GM19372 (cell line): ENCODE results near the gene RPTOR.

Source experiments
- ATAC-seq: cut with Tn5 transposase; IDR thresholded peaks from one replicate; pipeline ENCODE4 v1.9.1; 2021; ENCODE audit warnings: mild to moderate bottlenecking, low read depth, moderate library complexity; ENCODE audit not compliant: unreplicated experiment

Gene RPTOR

DNA sequence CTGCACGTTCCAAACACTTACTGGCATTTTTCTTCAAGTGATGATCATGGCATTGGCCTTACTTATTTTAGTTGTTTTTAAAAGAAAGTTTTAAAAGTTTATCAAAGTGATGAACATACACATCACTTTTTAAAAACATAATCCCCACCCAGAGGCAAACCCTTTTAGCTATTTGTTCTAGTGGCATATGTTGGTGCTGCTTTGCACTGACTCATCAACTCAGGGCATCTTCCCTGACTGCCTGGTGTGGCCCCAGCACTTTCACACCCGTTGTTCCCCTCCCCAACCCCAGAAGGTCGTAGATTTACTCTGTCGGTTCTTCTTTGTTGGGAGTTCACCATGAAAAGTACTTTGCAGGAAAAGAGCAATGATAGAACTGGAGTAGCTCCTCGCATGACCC is 161.3 kb downstream of the RPTOR start:
- ATAC-seq: no peak

DNA sequence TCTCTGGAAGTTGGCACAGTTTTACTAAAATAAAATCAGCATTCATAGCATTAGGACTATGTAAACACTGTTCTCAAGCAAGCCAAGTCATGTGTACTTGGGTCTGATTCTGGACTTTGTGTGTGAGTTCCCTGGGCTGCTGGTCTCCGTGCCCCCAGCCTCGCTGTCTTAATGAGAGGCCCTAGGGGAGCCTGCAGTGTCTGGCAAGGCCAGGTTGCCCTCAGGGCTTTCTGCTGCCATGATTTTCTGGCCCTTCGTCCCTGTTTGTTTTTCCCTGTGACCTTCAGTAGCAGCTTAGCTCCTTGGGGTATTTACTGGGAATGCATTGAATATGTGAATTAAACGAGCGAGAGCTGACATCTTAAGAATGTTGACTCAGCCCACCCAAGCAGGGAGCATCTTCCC is 161.8 kb downstream of the RPTOR start:
- no peak for ATAC-seq

DNA sequence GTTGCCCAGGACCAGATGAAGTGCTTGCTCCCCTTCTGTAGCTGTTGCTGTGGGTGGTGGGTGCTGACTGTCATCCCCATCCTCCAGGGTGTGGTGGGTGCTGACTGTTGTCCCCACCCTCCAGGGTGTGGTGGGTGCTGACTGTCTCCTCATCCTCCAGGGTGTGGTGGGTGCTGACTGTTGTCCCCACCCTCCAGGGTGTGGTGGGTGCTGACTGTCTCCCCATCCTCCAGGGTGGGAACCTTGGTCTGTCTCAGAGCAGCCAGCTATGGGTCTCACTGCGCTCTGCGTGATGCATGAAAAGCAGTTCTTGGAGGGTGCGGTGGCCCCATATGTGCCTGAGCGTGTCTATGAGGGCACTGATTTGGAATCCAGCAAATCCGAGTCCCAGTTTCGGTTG is 163.8 kb downstream of the RPTOR start:
- ATAC-seq: no peak

DNA sequence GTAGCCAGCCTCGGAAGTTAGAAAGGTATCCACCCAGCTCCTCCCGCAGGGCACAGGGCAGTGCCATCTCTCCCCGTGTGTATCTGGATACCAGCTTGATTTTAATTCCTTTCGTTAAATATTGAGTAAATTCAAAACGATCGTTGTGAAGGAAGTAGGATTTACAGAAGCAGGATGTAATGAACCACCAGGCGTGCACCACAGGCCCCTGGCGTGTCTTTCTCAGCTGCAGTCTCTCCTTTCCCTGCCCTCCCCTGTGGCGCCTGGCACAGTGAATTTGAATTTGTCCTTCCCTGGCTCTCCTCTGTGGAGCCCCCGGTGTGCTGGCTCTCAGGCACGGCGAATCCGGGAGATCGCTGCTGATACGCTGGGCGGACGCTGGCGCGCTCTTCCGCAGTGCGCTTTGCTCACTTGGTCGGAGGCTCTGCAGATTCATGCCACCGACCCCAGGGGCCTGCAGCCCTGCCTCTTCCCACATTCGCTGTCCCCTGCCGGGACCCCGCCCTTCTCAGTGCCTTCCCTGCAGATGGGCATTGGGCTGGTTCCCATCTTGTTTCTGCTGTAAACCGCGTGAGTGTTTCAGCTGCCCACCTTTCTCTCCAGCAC is 164.6 kb downstream of the RPTOR start:
- no peak for ATAC-seq

DNA sequence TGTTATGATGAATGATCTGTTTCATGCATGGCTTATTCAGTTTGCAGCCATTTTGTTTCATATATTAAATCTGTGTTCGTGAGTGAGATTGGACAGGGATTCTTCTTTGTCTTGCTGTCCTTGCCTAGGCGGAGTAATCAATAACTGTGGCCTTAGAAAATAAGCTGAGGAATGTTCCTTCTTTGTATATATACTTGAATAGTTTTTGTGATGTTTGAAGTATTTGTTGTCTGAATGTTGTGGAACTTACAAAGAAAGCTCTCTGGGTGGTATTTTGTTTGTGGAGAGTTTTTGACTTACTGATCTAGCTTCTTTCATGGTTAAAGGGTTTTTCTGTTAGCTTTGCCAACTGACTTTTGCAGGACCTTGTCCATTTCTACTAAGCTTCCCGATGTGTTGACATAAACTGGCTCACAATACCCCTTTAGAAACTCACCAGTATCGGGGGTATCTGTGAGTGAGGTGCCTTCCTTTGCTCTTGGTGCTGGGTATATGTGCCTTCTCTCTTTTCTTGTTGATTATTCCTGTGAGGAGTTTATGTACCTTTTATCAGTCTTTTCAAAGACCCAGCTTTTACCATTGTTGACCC is 166.2 kb downstream of the RPTOR start:
- ATAC-seq: no peak

DNA sequence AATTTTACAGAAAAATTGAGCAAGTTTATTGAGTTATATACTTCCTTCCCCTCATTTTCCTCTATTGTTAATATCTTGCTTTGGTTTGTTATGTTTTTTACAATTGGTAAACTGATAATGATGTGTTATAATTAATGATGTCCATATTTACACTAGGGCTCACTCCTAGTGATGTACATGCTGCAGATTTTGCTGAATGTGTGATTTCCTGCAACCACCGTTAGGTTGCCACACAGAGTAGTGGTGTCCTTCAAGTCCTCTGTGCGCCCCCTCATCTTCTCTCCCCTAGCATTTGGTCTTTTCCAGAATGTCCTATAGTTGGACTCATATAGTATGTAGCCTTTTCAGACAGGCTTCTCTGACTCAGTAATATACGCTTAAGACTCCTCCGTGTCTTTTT is 167.5 kb downstream of the RPTOR start:
- no peak for ATAC-seq

DNA sequence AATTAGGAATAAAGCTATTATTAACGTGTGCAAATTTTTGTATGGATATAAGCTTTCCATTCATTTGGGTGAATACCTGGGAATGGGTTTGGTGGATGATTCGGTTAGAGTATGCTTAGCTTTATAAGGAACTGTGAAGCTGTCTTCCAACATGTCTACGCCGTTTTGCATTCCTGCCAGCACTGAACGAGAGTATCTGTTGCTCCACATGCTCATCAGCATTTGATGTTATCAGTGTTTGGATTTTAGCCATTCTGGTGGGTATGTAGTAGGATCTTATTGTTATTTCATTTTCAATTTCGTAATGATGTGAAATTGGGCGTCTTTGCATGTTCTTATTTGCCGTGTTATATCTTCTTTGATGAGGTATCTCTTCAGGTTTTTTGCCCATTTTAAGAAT is 168.0 kb downstream of the RPTOR start:
- no peak for ATAC-seq

DNA sequence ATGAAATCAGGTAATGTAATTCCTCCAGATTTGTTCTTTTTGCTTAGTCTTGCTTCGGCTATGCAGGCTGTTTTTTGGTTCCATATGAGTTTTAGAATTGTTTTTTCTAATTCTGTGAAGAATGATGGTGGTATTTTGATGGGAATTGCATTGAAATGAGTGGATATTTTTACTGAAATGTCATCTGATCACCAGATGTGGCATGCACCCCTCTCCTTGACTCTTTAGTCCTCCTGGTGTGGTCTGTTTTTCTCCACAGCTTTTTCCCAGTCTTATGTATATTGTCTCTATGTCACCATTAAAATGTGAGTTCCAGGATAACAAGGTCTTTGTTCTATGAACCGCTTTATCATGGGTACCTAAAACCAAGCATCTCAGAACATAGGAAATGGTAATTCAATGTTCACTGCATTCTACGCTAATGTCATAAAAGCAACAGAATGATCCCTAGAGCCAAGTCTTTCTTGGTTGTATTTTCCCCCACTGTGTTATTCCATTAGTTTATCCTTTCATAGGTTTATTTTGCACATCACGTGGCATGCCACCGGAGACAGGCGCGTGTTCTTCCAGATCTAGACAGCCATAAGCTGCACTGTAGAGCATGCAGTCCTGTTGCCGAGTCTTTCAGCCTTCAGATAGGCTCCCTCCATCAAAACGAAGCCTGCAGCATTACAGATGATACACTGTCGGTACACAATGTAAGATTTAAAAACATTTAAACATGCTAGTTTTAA is 172.5 kb downstream of the RPTOR start:
- no peak for ATAC-seq

DNA sequence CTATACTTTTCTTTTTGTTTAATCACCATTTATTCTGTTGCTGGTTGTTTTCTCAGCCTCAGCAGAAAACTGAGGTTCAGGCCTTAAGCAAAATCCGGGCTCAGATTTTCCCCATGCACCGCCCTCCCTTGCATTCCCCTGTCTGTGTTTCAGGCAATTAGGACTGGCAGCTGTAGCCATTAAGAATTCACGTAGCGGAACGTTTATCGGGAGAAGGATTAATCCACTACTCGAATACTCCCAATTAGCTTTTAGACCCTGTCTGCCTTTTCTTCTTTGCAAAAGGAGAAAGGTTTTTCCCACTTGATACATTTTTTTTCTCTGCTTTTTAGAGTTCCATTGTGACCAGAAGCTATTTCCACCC is 173.1 kb downstream of the RPTOR start:
- ATAC-seq: no peak

DNA sequence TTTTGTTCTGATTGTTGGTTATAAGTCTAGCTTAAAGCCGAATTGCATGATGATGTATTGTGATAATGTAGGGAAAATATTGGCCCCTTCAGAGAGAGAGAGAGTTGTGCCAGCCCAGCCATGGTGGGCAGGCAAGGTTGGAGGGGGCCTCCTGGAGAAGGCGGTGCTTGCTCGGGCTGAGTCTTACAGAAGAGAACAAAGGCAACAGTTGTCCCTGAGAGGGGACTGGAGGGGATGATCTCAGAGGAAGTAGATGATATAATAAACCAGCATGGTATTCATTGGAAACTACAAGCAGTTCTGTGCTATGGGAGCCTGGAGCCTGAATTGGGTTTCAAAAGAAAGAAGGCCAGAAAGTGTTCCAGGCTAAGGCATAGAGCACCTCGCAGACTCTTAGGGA is 173.8 kb downstream of the RPTOR start:
- ATAC-seq: no peak

DNA sequence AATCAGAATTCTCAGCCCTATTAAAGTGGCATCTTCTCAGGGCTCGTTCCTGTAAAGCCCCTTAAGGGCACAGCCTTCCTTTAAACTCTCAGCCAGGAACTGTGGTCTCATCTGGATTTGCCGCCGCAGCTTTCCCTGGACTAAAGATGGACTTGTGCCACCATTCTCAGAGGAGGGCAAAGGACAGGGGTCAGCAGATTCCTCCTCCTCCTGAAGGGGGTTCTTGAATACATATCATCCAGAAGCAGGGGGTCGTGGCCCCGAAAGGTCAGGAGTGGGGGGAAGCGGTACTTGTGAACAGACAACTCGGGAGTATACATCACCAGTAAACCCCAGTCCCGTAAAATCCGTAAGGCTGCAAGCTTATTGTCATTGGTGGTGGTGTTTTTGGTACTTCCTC is 174.8 kb downstream of the RPTOR start:
- no peak for ATAC-seq

DNA sequence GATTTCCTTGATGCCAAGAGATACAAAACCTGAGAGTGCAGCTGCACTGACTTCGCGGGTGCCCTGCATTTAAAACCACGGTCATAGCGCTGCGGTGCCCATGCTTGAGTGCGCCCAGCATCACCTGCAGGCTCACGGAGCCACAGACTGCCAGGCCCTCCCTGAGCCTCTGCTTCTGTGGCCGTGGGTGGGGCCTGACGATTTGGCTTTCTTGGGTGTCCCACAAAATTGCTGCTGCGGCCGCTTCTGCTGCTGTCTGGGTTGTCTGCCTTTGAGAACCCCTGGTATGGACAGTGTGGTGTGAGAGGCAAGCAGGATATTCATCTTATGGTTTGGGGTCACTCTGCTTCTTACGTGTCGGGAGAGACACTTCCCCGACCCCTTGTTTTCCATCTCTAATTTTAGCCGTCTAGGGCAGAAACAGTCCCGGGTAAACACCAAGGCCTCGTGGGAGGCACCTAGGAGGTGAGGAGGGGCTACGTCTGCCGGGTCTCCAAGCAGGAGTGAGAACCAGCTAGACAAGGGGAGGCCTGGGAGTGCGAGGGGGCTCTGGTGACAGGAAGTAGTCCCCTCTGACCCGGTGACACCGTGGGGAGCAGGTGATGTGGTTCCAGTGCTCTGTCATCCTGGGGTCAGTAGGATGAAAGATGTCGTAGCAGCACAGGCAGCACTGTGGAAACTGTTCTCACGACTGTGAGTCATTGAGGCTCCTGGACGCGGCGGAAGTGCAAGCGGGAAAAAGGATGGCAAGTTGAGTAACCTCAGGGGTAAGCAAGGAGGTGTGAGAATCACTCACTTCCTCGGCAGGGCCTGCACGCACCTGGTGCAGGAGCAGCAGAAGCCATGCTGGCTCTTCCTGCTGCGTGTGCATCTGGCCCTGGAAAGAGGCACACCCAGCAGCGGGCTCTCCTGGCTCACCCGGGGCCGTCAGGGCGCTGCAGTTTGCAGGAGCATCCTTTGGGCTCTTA is 176.3 kb downstream of the RPTOR start:
- no peak for ATAC-seq

DNA sequence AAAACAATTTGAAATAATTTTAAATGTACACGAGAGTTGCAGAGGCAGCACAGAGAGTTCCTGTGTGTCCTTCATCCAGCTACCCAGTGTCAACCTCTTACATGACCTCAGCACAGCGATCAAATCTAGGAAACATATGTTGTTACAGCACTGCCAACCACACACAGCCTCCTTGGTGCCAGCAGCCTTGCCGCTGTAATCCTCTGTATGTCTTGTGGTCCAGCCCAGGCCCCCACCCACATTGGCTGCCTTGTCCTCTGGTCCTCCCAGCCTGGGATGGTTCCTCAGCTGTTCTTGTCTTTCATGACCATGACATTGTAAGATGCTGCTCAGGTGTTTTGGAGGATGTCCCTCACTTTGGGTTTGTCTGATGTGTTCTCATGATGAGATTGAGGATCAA is 178.0 kb downstream of the RPTOR start:
- ATAC-seq: no peak

DNA sequence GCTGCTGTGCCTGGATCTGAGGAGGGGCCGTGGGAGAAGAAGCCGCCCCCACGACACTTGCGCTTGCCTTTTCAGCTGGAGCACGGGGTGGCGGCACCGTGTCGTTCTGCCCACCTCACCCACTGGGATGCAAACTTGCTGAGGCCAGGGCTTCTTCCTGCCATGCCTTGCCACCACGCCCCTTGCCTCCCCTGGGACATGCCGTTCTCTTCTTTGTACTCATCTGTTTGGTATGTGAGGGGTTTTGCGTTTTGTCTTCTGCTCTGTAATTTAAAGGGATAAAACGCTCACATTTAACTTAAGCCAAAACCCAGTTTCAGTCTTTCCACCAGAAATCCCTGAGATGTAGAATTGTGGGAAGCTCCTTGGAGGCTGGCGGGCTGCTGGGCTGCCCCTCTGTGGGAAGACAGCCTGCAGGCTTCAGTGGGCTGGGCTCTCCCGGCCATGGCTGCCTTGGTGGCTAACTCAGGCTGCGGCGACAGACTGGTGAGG is 180.2 kb downstream of the RPTOR start:
- ATAC-seq: no peak

DNA sequence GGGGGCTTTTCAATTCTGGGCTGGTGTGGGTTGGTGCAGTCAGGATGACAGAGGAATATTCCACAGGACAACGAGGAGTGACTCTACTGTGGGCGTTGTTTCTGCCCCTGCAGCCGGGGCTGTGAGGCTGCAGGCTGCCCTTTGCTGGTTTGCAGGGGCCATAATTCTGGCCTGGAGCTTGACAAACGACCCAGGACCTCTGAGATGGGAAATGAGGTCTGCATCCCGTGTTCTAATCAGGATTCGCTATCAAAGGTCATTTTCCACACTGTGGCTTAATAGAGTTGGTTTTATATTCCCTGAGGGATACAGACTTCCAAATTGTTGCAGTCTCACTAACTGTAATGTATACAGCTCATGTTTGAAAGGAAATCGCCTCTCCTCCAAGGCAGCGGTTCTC is 180.9 kb downstream of the RPTOR start:
- ATAC-seq: no peak

DNA sequence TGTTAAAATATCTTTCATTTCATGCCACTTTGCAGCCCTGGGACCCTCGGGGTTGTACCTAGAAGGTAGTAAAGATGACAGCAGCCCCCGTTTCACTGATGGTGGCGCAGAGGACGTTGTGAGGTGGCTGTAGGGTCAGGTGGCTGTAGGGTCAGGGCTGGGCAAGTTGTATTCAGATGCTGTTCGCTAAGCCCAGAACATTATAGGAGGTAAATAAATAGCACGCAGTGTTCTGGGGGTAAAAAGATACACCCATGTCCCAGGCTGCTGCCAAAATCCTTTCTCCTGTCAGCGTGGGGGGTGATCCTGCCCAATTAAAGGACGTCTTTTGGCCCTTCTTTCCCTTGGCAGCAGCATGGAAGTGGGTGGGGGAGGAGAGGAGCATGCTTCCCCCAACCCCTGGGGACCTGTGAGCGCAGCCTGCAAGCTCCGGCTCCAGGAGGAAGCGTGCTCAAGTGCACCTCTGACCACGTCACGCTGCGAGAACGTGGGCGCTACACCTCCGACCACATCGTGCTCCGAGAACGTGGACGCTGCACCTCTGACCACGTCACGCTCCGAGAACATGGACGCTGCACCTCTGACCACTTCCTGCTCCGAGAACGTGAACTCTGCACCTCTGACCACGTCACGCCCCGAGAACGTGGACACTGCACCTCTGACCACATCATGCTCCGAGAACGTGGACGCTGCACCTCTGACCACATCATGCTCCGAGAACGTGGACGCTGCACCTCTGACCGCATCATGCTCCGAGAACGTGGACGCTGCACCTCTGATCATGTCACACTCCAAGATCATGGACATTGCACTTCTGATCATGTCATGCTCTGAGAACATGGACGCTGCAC is 182.1 kb downstream of the RPTOR start:
- ATAC-seq: no peak

DNA sequence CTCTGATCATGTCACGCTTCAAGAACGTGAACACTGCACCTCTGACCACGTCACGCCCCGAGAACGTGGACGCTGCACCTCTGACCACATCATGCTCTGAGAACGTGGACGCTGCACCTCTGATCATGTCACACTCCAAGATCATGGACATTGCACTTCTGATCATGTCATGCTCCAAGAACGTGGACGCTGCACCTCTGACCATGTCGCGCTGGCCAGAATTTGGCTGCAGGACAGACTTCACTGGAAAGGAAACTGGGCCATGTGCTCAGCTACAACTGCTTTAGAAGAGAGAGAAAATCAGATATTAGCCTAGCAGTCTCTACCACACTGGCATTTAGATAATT is 182.7 kb downstream of the RPTOR start:
- ATAC-seq: no peak

DNA sequence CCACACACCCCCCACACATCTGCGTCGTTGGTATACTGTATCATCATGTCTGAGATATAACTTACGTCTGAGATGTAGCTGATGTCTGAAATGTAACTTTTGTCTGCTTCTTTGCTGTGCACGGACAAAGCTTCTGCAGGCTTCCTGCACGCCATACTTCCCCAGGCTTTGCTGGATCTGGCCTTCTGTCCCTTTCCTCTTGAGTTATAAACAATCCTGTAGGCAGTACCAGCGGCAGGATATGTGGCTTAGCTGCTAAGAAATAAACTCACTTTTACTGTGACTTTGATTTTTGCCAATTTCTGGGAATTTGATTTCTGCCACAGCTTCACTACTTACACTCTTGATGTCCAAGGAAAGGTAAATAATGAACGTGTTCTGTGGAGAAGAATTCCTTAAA is 184.4 kb downstream of the RPTOR start:
- ATAC-seq: no peak

DNA sequence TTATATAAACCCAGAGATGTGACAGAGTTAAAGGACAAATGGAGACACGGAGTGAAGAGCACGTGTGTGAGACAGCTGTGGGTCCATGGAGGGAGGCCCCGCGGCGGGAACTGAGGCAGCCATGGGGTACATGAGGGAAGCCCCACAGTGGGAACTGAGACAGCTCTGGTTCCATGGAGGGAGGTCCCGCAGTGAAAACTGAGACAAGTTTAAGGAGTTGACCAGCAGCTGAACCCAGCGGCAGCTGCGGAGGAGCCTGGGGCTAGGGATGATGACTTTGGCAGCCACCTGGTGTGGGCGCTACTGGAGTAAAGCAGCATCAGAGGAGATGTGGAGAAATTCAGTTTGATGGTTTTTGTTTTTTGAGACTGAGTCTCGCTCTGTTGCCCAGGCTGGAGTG is 185.1 kb downstream of the RPTOR start:
- ATAC-seq: no peak

DNA sequence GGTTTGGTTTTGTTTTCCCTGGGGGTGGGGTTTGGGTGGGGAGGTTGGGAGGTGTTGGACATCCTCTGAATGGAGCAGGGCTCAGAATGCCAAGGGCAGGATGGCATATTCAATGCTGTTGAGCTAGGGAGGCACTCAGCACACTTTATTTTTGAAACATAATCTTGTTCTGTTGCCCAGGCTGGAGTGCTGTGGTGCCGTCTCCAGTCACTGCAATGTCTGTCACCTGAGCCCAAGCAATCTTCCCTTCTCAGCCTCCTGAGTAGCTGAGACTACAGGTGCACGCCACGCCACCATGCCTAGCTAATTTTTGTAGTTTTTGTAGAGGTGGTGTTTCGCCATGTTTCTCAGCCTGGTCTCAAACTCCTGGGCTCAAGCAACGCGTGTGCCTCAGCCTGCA is 186.1 kb downstream of the RPTOR start:
- no peak for ATAC-seq
